GF-D8 (cell line): ENCODE measurements around the gene ASB15.

Experiments
- DNase-seq: peaks from one replicate; lab custom pipeline; 2025; lab: John Stamatoyannopoulos, UW

The ASB15 gene

DNA sequence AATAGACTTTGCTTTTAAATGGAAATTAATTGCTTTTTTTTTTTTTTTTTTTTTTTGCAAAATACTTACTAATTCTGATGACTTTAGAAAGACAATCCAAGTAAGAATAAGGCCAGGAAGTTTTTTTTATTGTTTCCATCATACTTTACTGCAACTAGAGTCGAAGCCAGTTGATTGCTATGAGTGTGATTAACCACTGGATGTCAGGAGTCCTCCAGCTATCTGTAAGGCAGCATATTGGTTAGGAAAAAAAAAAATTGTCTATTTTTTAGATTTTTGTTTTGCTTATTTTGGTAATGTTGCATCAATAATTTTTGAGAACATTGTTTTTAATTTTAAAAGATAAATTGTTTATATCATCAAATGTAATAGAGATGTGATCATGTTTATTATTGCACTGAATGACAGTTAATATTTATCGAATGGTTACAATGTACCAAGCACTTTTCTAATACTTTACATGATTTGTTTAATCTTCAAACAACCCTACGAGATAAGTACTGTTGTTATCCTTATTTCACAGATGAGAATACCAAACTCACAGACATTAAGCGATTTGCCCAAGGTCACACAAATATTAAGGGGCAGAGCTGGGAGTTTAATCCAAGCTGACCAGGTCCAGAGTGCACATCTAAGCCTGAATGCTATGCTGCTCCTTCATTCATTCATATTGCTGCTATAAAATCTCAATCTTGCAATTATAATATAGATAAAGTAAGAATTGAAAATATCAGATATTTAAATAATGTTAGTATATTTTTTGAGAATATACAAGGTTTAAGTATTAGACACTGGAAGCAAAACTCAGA is 34.1 kb downstream of the ASB15 start:
- no peak for DNase-seq

DNA sequence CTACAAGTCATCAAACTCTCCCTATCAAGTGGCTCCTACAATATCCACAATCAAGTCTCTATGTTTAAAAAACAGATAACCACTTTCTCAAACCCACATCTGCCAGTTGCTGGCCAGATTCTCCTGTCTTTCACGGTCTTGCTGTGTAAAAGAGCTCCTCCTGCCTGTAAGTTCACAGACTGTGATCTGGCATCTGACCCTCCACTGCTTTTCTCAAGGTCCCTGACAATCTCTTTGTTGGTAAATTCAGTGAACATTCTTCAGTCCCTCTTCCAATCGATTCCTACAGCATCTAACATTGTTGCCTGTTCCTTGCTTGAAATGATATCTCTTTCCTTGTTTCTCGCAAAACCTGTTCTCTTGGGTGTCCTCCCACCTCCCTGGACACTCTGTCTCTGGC is 35.6 kb downstream of the ASB15 start:
- DNase-seq = no peak

DNA sequence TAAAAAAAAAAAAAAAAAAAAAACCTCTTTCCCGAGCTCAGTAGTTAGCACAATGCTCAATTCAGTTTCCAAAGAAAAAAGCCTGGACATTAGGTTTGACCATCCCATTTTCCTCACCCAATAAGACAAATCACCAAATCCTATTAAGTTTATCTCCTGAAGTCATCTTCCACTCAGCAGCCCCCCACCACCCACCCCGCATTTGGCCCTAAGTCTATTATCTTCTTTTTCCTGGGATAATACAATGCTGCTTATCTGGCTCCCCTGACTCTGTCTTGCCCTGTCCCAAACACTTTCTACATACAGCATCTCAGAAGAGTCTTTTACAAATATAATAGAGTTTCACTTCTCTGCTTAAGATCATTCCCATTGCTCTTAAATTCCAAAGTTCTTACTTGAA is 36.3 kb downstream of the ASB15 start:
- DNase-seq = no peak

DNA sequence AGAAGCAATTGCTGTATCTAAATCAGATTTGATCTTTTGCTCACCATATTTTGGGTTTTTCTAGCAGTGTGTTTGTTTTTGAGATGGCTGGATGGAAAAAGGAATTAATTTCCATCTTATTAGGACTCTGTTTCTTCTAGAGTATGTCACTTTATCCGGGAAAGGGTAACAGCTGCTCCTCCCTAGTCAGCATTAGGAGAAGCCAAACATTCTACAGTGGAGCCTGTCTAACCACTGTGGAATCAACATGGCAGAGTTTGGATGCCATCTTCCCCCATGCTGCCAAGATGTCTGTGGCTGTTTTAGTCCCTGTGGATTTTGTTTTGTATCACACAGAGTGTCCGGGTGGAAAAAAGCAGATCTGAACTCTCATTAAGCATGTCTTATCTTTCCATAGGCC is 38.0 kb downstream of the ASB15 start:
- no peak for DNase-seq

DNA sequence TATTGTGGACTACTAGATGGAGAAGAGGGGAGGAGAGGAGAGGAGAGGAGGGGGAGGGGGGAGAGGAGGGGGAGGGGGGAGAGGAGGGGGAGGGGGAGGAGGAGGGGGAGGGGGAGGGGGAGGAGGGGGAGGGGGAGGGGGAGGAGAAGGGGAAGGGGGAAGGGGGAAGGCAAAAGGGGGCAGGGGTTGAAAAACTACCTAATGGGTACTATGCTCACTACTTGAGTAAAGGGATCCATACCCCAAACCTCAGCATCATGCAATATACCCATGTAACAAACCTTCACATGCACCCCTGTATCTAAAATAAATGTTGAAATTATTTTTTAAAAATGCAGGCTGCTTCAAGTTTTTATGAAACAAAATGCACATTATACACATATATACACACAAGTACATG is 39.0 kb downstream of the ASB15 start:
- DNase-seq = no peak

DNA sequence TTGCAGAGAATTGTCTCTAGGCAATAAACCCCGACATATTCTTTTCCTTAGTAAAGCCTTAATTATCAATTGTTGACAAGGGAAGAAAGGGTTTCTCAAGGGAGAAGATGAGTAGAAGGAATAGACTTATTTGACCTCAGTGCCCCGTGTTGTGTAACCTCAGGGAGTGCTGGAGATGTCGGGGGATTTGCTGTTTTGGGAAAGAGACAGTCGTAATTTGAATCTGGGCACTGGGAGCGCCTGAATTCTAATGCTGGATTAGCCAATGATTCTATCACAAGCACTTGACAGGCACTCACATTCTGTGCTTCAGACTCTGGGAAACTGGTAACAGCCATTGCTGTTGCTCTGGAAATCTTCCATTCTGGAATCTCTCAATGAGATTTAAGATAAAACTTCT is 40.3 kb downstream of the ASB15 start:
- DNase-seq = no peak

DNA sequence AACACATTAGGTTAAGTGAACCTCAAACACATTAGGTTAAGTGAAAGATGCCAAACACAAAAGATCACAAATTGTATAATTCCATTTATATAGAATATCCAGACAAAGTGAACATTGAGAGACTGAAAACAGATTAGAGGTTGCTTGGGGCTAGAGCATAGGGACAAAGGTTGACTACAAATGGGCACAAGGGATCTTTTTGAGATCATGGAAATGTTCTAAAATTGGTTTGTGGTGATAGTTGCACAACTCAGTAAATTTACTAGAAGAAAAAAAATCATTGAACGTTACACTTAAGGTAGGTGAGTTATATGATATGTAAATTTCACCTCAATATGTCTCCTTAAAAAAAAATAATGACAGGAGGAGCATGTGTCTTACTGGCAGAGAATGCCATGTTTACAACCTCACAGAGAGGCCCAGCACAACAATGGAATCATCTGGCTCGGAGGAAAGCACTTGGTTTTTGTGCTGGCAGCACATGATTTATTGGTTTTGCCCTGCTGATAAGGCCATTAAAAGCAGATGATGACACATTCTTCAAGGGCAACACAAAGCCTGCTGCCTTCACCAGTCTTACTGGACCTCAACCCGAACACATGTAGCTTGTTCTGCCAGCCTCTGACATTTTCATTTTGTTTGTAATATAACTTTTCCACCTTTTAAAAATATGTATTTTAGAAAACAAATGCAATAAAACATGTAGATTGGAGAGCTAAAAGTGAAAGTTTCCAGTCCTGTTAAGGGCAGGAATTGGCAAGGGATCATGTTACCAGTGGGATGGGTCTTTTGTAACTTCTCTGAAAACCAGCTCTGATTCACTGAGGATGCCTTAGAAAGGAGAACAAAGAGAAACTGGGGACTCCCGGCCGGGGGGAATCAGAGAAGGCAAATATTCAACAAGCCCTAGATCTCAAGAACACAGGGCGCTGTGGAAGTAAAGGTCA is 42.1 kb downstream of the ASB15 start:
- DNase-seq = no peak

DNA sequence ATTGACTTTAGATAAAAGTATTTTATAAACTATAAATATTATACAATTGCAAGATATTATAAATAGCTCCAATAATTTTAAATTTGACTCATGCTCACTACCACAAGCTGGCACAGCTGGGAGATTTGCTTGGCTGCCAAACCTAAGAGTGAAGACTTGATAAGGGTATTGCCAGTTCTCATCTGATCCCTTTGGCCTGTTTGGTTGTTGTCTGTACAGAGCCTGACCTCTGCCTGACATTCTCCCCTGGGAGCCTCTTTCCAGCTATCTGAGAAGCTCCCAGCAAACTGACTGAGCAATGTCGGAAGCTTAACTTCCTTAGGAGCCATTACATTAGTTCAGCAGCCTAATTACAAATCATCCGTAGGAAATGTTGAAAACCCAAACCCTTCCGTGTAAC is 43.9 kb downstream of the ASB15 start:
- DNase-seq = no peak

DNA sequence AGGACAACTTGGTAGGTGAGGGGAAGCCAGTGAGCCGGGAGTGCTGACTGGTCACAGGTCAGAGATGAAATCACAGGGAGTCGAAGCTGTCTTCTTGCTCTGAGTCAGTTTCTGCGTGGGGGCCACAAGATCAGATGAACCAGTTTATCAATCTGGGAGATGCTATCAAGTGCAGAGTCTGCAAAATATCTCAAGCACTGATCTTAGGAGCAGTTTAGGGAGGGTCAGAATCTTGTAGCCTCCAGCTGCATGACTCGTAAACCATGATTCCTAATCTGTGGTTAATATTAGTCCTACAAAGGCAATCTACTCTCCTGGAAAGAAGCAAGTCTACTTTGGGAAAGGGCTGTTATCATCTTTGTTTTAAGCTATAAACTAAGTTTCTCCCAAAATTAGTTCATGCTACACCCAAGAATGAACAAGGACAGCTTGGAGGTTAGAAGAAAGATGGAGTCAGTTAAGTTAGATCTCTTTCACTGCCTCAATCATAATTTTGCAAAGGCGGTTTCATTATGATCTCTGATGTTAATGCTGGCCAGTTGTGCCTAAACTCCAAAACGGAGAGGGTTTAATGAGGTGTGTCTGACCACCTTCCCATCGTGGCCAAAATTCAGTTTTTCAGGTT is 45.6 kb downstream of the ASB15 start:
- DNase-seq = no peak

DNA sequence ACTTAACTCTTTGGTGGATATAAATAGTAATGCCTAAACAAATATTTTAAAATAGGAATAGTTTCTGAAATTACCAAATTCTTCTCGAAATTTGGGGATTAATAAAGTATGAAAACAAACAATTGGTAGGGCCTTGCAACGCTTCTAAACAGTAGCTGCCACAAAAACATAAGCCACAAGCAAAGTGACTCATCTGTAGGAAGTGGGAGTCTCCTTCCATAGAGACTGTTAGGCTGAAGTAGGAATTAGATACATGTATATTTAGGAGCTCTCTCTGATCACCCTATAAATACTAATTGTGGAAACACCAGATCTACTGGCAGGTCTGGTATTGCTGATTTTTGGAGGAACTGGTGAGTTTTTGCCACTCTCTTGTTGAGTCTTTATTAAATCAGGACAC is 48.3 kb downstream of the ASB15 start:
- DNase-seq = no peak

DNA sequence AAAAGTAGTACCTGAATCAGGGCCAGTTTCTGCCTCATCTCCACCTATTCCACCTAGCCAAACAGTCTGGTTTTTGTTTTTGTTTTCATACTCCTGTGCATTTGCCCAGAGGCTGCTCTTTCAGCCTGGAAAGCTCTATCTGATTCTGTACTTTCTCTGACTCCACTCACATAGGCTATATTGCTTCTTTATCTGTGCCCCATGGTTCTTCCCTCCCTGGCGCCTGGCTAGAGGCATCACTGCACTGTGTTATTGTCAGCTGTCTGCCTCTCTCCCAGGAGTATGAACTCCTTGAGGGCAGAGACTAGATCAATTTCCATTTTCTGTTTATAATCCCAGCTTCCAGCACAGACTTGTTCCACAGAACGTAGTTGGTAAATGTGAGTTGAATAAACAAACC is 49.0 kb downstream of the ASB15 start:
- no peak for DNase-seq

DNA sequence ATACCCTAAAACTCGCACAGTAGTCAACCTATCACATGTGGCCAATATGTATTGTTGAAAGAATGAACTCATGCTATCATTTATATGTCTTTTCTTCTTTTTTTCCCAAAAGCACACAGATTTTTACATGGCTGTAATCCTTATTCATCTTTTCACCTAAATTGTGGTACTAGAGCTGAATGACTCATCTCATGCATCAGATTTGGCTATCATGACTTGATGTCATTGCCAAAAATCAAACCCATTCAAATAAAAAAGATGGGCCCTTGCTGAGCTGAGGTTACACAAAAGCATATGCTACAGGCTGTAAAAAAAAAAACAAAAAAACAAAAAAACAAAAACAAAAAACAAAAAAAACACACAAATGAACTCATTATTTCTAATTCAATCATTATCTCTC is 50.8 kb downstream of the ASB15 start:
- no peak for DNase-seq

DNA sequence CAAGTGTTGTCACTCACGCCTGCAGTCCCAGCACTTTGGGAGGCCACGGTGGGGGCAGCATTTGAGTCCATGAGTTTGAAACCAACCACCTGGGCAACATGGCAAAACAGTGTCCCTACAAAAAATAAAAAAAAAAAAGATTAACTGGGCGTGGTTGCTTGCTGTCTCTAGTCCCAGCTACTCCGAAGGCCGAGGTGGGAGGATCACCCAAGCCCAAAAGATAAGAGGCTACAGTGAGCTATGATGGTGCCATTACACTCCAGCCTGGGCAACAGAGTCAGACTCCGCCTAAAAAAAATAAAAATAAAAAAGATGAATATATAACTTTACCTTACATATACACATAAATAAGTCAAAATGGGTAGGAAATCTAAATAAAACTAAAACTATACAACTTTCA is 51.5 kb downstream of the ASB15 start:
- DNase-seq = no peak

DNA sequence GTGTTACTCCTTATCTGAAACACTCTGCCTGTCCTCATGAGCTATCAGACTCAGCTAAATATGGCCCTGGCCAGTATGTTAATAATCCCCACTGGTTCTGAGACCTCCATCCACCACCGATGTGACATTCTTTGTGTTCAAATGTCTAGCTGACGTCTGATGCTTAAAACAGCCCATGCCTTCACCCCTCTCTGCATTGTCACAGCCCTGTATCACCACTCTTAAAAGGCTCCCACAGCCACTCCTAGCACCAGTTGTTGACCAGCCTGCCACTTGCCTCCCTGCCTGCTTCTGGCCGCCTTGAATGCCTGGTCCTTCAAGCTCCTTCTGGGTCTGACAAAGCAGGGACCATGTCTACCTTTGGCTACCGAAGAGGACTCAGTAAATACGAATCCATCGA is 54.0 kb downstream of the ASB15 start, which contains the start of gene LMOD2:
Gene LMOD2, plus strand, starts transcription at position 253 of the 400 bp plus-strand sequence. Its CDS starts 98 bp downstream, at position 351.
- DNase-seq = no peak

DNA sequence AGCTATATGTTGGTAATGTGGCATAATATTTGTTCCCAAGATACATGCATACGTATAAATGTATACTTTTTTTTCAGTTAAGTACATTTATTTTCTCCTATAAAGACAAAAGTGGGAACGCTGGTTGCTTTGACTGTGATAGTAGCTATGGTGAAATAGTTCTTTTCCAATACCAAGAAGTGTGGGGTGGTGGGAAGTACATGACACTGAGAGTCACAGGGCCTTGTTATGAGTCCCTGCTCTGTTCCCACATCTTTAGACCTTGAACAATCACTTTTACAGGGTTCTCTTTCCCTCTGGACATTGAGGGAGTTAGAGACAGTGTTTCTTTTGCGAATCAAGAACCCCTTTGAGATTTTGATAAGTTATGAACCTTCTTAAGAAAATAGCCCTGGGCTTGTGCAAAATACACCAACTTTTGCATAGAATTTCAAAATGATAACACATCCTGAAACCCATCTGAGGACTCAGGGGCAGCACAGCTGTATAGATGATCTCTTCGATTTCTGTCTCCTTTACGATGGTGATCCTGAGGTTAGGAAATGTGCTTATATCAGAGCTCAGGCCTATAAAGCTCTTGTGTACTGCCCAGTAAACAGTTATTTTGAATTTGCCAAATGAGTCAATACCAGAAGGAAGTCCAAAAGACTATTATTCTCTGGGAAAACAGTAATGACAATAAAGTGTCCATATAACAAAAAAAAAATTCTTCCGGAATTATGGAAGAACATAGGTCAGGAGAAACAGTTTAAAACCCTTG is 55.1 kb downstream of the ASB15 start:
- no peak for DNase-seq

DNA sequence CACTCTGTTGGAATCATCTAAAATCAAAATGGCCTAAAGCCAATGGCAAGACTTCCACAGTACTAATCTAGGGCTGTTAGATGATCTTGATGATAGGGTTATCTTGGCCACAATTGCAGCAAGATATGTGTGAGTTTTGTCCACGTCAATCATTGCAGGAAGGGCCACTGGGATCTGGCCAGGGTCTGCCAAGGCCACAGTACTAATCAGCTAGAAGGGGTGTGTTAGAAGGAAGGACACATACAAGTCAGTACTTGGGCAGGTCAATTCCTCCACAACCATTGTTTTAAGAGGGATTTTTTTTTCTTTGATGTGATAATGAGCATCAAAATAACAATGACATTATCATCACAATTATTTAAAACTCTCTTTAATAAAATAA is 55.7 kb downstream of the ASB15 start:
- no peak for DNase-seq

DNA sequence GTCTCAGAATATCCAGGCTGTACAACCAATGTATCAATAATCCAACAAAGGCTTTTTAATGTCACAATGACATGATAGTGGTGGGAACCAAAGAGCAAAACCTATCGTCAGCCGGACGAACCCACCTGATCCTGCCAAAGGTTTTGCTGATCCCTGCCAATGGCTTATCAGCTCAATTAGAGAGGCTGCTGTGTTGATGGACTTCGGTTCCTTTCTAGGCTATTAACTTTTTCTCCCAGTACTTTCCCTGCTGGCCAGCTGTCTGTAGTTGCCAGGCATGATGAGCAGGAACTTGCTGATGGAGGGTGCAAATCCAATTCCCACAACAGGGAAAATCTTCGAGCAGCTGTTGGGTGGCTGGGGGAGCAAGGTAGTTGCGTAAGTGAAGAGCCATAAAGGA is 56.4 kb downstream of the ASB15 start:
- no peak for DNase-seq

DNA sequence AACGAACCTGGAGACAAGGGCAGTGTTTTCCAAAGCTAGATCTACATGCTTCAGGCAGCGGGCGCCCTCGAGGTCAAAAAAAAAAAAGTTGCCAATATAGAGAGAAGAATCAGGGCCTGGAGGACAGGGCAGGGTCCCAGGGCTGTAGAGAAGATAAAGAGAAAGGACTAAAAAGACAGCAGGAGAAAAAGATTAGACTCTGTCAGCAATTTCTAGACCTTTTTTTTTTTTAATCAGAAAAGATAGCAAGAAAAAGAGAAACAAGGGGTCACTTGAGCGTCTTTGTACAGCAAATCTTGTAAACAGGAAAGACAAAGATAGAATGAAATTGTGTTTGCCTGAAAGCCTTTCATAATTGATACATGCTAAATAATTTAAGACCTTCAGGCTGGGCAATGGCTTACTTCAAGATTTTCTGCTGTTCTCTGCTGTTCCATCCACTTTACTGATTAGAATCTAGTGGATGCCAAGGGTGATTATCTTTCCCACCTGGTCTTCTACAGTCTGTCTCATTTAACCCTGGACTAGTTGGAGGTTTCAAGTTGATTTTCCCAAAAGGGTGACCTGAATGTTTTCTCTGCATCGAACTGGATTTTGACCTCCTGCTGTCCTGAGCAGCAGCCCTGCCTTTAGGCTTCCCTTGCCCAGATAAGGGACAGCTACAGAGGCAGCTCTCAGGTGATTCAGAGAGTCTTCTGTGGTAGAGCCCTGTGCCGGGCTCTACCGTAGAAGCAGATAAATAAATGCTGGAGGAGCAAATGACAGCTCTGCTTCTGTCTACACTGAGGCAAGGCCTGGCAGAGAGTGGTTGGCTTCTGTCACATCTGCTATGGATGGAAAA is 59.1 kb downstream of the ASB15 start:
- no peak for DNase-seq

DNA sequence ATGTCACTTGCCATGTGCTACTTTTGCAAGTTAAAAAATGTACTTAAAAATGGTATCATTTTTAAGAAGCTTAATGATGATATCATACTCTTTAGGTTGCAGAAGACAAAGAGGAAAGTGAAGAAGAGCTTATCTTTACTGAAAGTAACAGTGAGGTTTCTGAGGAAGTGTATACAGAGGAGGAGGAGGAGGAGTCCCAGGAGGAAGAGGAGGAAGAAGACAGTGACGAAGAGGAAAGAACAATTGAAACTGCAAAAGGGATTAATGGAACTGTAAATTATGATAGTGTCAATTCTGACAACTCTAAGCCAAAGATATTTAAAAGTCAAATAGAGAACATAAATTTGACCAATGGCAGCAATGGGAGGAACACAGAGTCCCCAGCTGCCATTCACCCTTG is 60.1 kb downstream of the ASB15 start:
- no peak for DNase-seq

DNA sequence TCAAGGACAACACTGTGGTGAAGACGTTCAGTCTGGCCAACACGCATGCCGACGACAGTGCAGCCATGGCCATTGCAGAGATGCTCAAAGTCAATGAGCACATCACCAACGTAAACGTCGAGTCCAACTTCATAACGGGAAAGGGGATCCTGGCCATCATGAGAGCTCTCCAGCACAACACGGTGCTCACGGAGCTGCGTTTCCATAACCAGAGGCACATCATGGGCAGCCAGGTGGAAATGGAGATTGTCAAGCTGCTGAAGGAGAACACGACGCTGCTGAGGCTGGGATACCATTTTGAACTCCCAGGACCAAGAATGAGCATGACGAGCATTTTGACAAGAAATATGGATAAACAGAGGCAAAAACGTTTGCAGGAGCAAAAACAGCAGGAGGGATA is 60.7 kb downstream of the ASB15 start:
- no peak for DNase-seq

DNA sequence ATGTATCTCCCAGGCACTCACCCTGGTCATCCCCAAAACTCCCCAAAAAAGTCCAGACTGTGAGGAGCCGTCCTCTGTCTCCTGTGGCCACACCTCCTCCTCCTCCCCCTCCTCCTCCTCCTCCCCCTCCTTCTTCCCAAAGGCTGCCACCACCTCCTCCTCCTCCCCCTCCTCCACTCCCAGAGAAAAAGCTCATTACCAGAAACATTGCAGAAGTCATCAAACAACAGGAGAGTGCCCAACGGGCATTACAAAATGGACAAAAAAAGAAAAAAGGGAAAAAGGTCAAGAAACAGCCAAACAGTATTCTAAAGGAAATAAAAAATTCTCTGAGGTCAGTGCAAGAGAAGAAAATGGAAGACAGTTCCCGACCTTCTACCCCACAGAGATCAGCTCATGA is 61.1 kb downstream of the ASB15 start:
- DNase-seq = no peak
